SK-N-SH (cell line): ENCODE data around the gene TSC22D1. TPM values are rescaled to one million over a fixed set of nuclear protein-coding genes. Genes with fewer than 3 reads are reported as not detected.

Experiments
- CTCF ChIA-PET: fragments of 300-600, 350-600 bp; formaldehyde crosslinking; extraction: SDS; loops from one replicate; lab custom pipeline; 2021; lab: Yijun Ruan, JAX
- POLR2A ChIA-PET: fragments of 350-600 bp; sonication (Branson Sonifier 250); formaldehyde crosslinking; extraction: SDS; loops from one replicate; lab custom pipeline; 2020; ENCODE audit warnings: antibody characterized with exemption, inconsistent platforms; lab: Yijun Ruan, JAX
- DNase-seq: peaks from one replicate; pipeline ENCODE4 v3.0.0; 2012
- H2AFZ ChIP-seq: fragments of 200-600 bp; sonication (generic); 2 replicates; pipeline ENCODE4 v1.8.1; 2016; ENCODE audit warnings: antibody characterized with exemption, mild to moderate bottlenecking, low read depth
- H3F3A ChIP-seq: fragments of 200-600 bp; sonication (generic); replicated peaks from 2 replicates; pipeline ENCODE3; 2016; ENCODE audit warnings: antibody characterized with exemption, mild to moderate bottlenecking; ENCODE audit not compliant: insufficient read depth
- H3K27ac ChIP-seq, 2 experiments: fragments of 200-500 bp in 1 of 2; fragments of 200-600 bp in 1 of 2; sonication (Bioruptor generic) in 1 of 2; sonication (generic), shearing (Covaris generic) in 1 of 2; 2 replicates each; pipeline versions ENCODE4 v1.5.1 to v1.6.1; 2014 to 2016; ENCODE audit warnings: low read depth in 2 of 2, inconsistent platforms in 1 of 2, low read length in 1 of 2, mild to moderate bottlenecking in 1 of 2, mixed read lengths in 1 of 2
- H3K27me3 ChIP-seq: fragments of 200-600 bp; sonication (generic), shearing (Covaris generic); 2 replicates; pipeline ENCODE4 v1.6.1; 2016; ENCODE audit warnings: mixed run types; ENCODE audit not compliant: insufficient read depth
- H3K36me3 ChIP-seq, 2 experiments: fragments of 200-500 bp in 1 of 2; fragments of 200-600 bp in 1 of 2; sonication (Bioruptor generic) in 1 of 2; sonication (generic) in 1 of 2; replicated peaks in 1 of 2; 2 replicates each; pipeline versions ENCODE3 to v1.5.1; 2014 to 2016; ENCODE audit warnings: low read length in 1 of 2, mild to moderate bottlenecking in 1 of 2; ENCODE audit not compliant: insufficient read depth in 2 of 2, control insufficient read depth in 1 of 2
- H3K4me1 ChIP-seq, 2 experiments: fragments of 200-500 bp in 1 of 2; fragments of 200-600 bp in 1 of 2; sonication (Bioruptor generic) in 1 of 2; sonication (generic), shearing (Covaris generic) in 1 of 2; 2 replicates each; pipeline versions ENCODE4 v1.5.1 to v1.6.1; 2014 to 2016; ENCODE audit warnings: low read depth in 1 of 2, low read length in 1 of 2, mixed run types in 1 of 2; ENCODE audit not compliant: insufficient read depth in 2 of 2, control insufficient read depth in 1 of 2
- H3K4me2 ChIP-seq: fragments of 200-600 bp; sonication (generic), shearing (Covaris generic); 2 replicates; pipeline ENCODE4 v1.6.1; 2017; ENCODE audit warnings: mixed run types
- H3K4me3 ChIP-seq, 2 experiments: fragments of 200-500 bp in 1 of 2; fragments of 200-600 bp in 1 of 2; sonication (Bioruptor generic) in 1 of 2; sonication (generic), shearing (Covaris generic) in 1 of 2; 2 replicates each; pipeline versions ENCODE4 v1.5.1 to v1.8.1; 2014 to 2016; ENCODE audit warnings: low read depth in 2 of 2, inconsistent platforms in 1 of 2, low read length in 1 of 2, mild to moderate bottlenecking in 1 of 2, mixed read lengths in 1 of 2, moderate library complexity in 1 of 2
- H3K79me2 ChIP-seq: fragments of 200-600 bp; sonication (generic); 2 replicates; pipeline ENCODE4 v1.8.1; 2017; ENCODE audit warnings: mild to moderate bottlenecking; ENCODE audit not compliant: insufficient read depth
- H3K9ac ChIP-seq: fragments of 200-600 bp; sonication (generic); 2 replicates; pipeline ENCODE4 v1.6.1; 2017; ENCODE audit warnings: mixed run types
- H3K9me2 ChIP-seq: fragments of 200-600 bp; sonication (generic); 2 replicates; pipeline ENCODE4 v1.6.1; 2017; ENCODE audit warnings: mixed run types
- H3K9me3 ChIP-seq: fragments of 200-600 bp; sonication (generic); 2 replicates; pipeline ENCODE4 v1.6.1; 2017; ENCODE audit warnings: mixed run types, mild to moderate bottlenecking, moderate library complexity
- H4K20me1 ChIP-seq: fragments of 200-600 bp; sonication (generic); 2 replicates; pipeline ENCODE4 v1.6.1; 2017; ENCODE audit warnings: mild to moderate bottlenecking, mixed run types; ENCODE audit not compliant: insufficient read depth
- FOXJ3 ChIP-seq: sonication (generic); formaldehyde crosslinking; IDR thresholded peaks from 2 replicates; pipeline ENCODE4 v1.5.1; 2020; ENCODE audit warnings: mild to moderate bottlenecking, missing genetic modification reagents
- RAD21 ChIP-seq: IDR thresholded peaks from 2 replicates; pipeline ENCODE4 v1.6.1; 2012; ENCODE audit warnings: mild to moderate bottlenecking, low read length
- SMC3 ChIP-seq: IDR thresholded peaks from 2 replicates; pipeline ENCODE4 v1.6.1; 2012; ENCODE audit warnings: low read depth, low read length, improper control_type of control experiment
- TEAD4 ChIP-seq: IDR thresholded peaks from 2 replicates; pipeline ENCODE4 v1.4.0; 2012; ENCODE audit warnings: mild to moderate bottlenecking, borderline replicate concordance; ENCODE audit not compliant: insufficient read depth
- whole genome bisulfite sequencing: methylation state at CpG from one replicate; pipeline ENCODE4 v1.1.6; 2017; ENCODE audit warnings: low lambda C conversion rate; 5-methylcytosine and 5-hydroxymethylcytosine counted together
- polyA plus RNA-seq, 3 experiments: library from polyadenylated mRNA; depleted of rRNA; stranded (reverse); fragments of >200 nt; gene quantifications; 2 replicates each; pipeline ENCODE4 v1.2.3, GENCODE V29; 2012
- TF ChIP-seq, protein P1 (sequence below): fragments of 200-600 bp; sonication (generic); IDR thresholded peaks from 2 replicates; pipeline ENCODE4 v1.6.1; 2017; ENCODE audit warnings: antibody characterized with exemption, mild to moderate bottlenecking, moderate library complexity

The TSC22D1 gene
- polyA plus RNA-seq, 1 of the 3 experiments (the other 2 are of a cell fraction), result 137 TPM

DNA sequence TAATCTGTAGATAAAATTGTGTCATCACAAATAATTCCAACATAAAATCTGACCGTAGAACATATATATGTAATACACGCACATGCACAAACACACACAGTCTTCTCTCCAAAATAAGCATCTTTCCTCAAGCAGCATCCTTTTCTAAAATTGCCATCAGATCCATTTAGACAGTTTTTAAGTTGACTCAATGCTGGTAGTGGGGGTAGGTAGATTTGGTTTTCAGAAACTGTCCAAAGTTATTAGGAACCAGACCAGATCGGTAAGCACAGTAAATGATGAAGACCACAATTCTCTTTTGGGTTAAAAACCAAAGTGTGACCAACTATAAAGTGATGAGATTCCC, 137.9 kb downstream of the TSC22D1 start:
- Histone ChIP-seq H3K4me2 (0 out of 2 replicates have a peak overlapping the region, but pooled peaks have one; percentile 71), H4K20me1 (peaks cover 28% of the 10 kb centered on the region), H3K4me3 (no peak overlapping the region), H3K36me3 (peaks cover 16% of the 10 kb centered on the region in 2 experiments), H3K9me2 (no peaks in the 10 kb centered on the region), H3K27ac (peak overlapping the region in 1 of 2 experiments; percentile 94; a peak in 1 of 4 replicates), H3F3A (peaks cover 32% of the 10 kb centered on the region), H3K79me2 (peaks cover 74% of the 10 kb centered on the region), H2AFZ (no peak overlapping the region), H3K9me3 (no peaks in the 10 kb centered on the region), H3K9ac (no peak overlapping the region), H3K4me1 (peaks cover 17 to 19% of the 10 kb centered on the region in 2 experiments; a peak in 3 of 4 replicates), H3K27me3 (no peaks in the 10 kb centered on the region)
- no peak for TF ChIP-seq TEAD4
- ChIA-PET POLR2A (no interaction called here), CTCF (interaction anchor here (0.7 to 10.4 kb wide), 29 partner anchors 13 to 538 kb away, joined by 3 to 158 read pairs (median 5); no protein-coding TSS in a partner anchor)
- WGBS, result 2% methylated on average over 3 of the region's 3 CpGs
- DNase-seq, result no peak

DNA sequence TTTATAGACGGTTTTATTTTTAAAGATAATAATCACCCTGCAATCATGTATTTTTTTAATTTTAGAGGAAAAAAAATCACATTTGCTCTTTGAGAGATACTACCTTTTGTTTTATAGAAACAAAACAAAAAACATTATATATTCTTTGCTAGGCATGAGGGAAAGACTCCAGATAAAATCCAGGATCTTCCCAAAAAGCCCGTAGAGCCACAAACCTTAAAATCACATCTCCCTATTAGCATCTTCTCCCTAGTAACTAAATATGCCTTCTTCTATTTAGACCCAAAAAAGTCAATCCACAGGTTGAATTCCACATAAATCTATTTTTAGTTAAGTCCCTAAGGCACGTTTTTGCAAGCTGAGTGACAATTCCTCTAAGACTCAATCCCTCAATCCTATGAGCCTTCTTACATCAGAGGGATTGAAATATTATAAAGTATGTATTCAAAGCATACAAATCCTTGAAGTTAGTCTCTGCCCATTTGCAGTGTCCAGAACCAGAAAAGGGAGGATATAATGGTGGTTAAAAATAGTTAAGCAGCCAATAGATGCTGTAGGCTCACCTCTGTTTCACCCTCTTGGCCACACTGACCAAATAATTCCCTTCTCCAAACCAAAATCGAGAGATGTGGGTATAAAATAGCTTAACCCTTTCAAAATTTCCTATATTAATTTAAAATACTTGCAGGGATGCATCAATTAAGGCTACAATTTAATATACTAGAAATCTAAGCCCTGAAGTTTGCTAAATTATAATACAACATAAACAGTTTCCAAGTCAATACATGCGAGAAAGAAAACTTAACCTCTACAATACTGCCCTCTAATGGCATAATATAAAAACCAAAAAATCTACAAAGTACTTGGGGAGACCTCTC, 138.5 kb downstream of the TSC22D1 start:
- H4K20me1 ChIP-seq, result peaks cover 27% of the 10 kb centered on the region
- peak overlapping the region; percentile 83 to 92 for H3K4me3 ChIP-seq
- no peak for DNase-seq
- no peaks in the 10 kb centered on the region for H3K9me3 ChIP-seq
- H3K9me2 ChIP-seq, result no peaks in the 10 kb centered on the region
- peaks cover 22% of the 10 kb centered on the region in 2 experiments for H3K36me3 ChIP-seq
- no peaks in the 10 kb centered on the region for H3K27me3 ChIP-seq
- POLR2A ChIA-PET, result interaction anchor here (0.6 to 4.9 kb wide), 30 partner anchors 10 to 559 kb away, joined by 3 to 59 read pairs (median 5); partner anchors contain the start of gene SERP2
- H2AFZ ChIP-seq, result no peak overlapping the region
- 4% methylated on average over 5 of the region's 5 CpGs for WGBS
- peak overlapping the region; percentile 75; the same call in 1 of the 2 replicates for H3K9ac ChIP-seq
- TF ChIP-seq FOXJ3 (CRISPR knock-in tag) (no peak), SMC3 (peak; percentile 42; the same call in 1 of the 2 replicates), RAD21 (peak; percentile 74)
- TF ChIP-seq, protein P1, sequence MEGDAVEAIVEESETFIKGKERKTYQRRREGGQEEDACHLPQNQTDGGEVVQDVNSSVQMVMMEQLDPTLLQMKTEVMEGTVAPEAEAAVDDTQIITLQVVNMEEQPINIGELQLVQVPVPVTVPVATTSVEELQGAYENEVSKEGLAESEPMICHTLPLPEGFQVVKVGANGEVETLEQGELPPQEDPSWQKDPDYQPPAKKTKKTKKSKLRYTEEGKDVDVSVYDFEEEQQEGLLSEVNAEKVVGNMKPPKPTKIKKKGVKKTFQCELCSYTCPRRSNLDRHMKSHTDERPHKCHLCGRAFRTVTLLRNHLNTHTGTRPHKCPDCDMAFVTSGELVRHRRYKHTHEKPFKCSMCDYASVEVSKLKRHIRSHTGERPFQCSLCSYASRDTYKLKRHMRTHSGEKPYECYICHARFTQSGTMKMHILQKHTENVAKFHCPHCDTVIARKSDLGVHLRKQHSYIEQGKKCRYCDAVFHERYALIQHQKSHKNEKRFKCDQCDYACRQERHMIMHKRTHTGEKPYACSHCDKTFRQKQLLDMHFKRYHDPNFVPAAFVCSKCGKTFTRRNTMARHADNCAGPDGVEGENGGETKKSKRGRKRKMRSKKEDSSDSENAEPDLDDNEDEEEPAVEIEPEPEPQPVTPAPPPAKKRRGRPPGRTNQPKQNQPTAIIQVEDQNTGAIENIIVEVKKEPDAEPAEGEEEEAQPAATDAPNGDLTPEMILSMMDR, result peak; percentile 71
- TF ChIP-seq, all 33 proteins: peak for 3
- Histone ChIP-seq H3K27ac (peak overlapping the region; percentile 85 to 94), H3K4me2 (peak overlapping the region; percentile 71), H3K79me2 (peaks cover 67% of the 10 kb centered on the region), H3K4me1 (peaks cover 17 to 23% of the 10 kb centered on the region in 2 experiments; a peak in 3 of 4 replicates), H3F3A (peaks cover 37% of the 10 kb centered on the region)
- CTCF ChIA-PET, result interaction anchor here (0.6 to 10.4 kb wide), 51 partner anchors 10 to 560 kb away, joined by 3 to 158 read pairs (median 4); no protein-coding TSS in a partner anchor
